GM23248 (cell line): ENCODE measurements around the gene ARHGEF28.

ENCODE experiments used
- EZH2 ChIP-seq: fragments of 200-600 bp; sonication (generic); IDR thresholded peaks from 2 replicates; pipeline ENCODE4 v1.6.1; 2018; ENCODE audit warnings: antibody characterized with exemption, mild to moderate bottlenecking; ENCODE audit not compliant: insufficient read depth, poor library complexity, severe bottlenecking
- EZH2phosphoT487 ChIP-seq: fragments of 200-600 bp; sonication (generic); IDR thresholded peaks from 2 replicates; pipeline ENCODE4 v1.6.1; 2018; ENCODE audit warnings: antibody characterized with exemption, moderate library complexity, mild to moderate bottlenecking, low read depth; ENCODE audit not compliant: insufficient read depth

GRCh38 chr5:73808911-73809310 is 182.9 kb downstream of the ARHGEF28 start:
- TF ChIP-seq EZH2, result no peak
- TF ChIP-seq EZH2phosphoT487, result no peak
